Mesenchymal stem cell (in vitro differentiated cells and primary cell): ENCODE data around the gene CRYGC.
"Not testable (repeated sequence)": the region's sequence is repeated elsewhere in the genome, so short reads cannot be mapped to it uniquely, and the experiment has no call there.

ENCODE experiments used
- DNase-seq: peaks from one replicate; pipeline ENCODE4 v3.0.0-alpha.2; 2013
- H2AFZ ChIP-seq: one replicate; pipeline ENCODE4 v1.6.1; 2013; ENCODE audit warnings: low read depth, mild to moderate bottlenecking, control low read depth, inconsistent platforms, low read length, moderate library complexity
- H2AK5ac ChIP-seq: 2 replicates; pipeline ENCODE4 v1.6.1; 2013; ENCODE audit warnings: low read length, moderate library complexity, mild to moderate bottlenecking, inconsistent platforms; ENCODE audit not compliant: severe bottlenecking
- H2BK120ac ChIP-seq: one replicate; pipeline ENCODE4 v1.6.1; 2013; ENCODE audit warnings: low read depth, mild to moderate bottlenecking, inconsistent platforms, low read length, moderate library complexity
- H2BK12ac ChIP-seq, 2 experiments: one replicate each; pipeline ENCODE4 v1.6.1; 2013; ENCODE audit warnings: inconsistent platforms in 2 of 2, low read length in 2 of 2, mild to moderate bottlenecking in 2 of 2, moderate library complexity in 2 of 2, control low read depth in 1 of 2
- H2BK15ac ChIP-seq: one replicate; pipeline ENCODE4 v1.6.1; 2013; ENCODE audit warnings: mild to moderate bottlenecking, low read depth, inconsistent platforms; ENCODE audit not compliant: poor library complexity, severe bottlenecking
- H2BK5ac ChIP-seq: 2 replicates; pipeline ENCODE4 v1.6.1; 2013; ENCODE audit warnings: low read depth, mild to moderate bottlenecking, low read length, control low read depth, inconsistent platforms; ENCODE audit not compliant: poor library complexity, severe bottlenecking
- H3K14ac ChIP-seq, 2 experiments: one replicate each; pipeline ENCODE4 v1.6.1; 2013; ENCODE audit warnings: inconsistent platforms in 2 of 2, low read length in 2 of 2, control low read depth in 1 of 2, mild to moderate bottlenecking in 1 of 2, moderate library complexity in 1 of 2
- H3K18ac ChIP-seq, 2 experiments: one replicate each; pipeline ENCODE4 v1.6.1; 2013; ENCODE audit warnings: inconsistent platforms in 2 of 2, low read length in 2 of 2, control low read depth in 1 of 2, low read depth in 1 of 2, mild to moderate bottlenecking in 1 of 2
- H3K23ac ChIP-seq, 2 experiments: one replicate each; pipeline ENCODE4 v1.6.1; 2013; ENCODE audit warnings: inconsistent platforms in 2 of 2, low read length in 2 of 2, mild to moderate bottlenecking in 2 of 2, moderate library complexity in 2 of 2, control low read depth in 1 of 2
- H3K27ac ChIP-seq: 2 replicates; pipeline ENCODE4 v1.5.1; 2013; ENCODE audit warnings: mild to moderate bottlenecking, moderate library complexity, low read length, control low read depth, inconsistent platforms; ENCODE audit not compliant: poor library complexity, severe bottlenecking
- H3K27me3 ChIP-seq, 2 experiments: 2 replicates each; pipeline versions ENCODE4 v1.6.1 to v1.7.0; 2013; ENCODE audit warnings: low read length in 2 of 2, mild to moderate bottlenecking in 2 of 2, moderate library complexity in 2 of 2, control low read depth in 1 of 2, inconsistent platforms in 1 of 2; ENCODE audit not compliant: control insufficient read depth in 1 of 2, insufficient read depth in 1 of 2
- H3K36me3 ChIP-seq, 2 experiments: 2 replicates each; pipeline versions ENCODE4 v1.6.1 to v1.7.0; 2013; ENCODE audit warnings: low read length in 2 of 2, control low read depth in 1 of 2, inconsistent platforms in 1 of 2, low read depth in 1 of 2, mild to moderate bottlenecking in 1 of 2; ENCODE audit not compliant: insufficient read depth in 2 of 2, control insufficient read depth in 1 of 2
- H3K4ac ChIP-seq, 2 experiments: one replicate each; pipeline ENCODE4 v1.6.1; 2013; ENCODE audit warnings: inconsistent platforms in 2 of 2, low read length in 2 of 2, mild to moderate bottlenecking in 2 of 2, moderate library complexity in 2 of 2, control low read depth in 1 of 2, low read depth in 1 of 2
- H3K4me1 ChIP-seq: 2 replicates; pipeline ENCODE4 v1.6.1; 2013; ENCODE audit warnings: low read depth, low read length, control low read depth; ENCODE audit not compliant: control insufficient read depth, insufficient read depth
- H3K4me2 ChIP-seq: 2 replicates; pipeline ENCODE4 v1.6.1; 2013; ENCODE audit warnings: low read length, mild to moderate bottlenecking, inconsistent platforms; ENCODE audit not compliant: poor library complexity, severe bottlenecking
- H3K4me3 ChIP-seq, 2 experiments: 2 replicates each; pipeline versions ENCODE4 v1.5.1 to v1.7.0; 2013; ENCODE audit warnings: low read length in 2 of 2, mild to moderate bottlenecking in 2 of 2, control low read depth in 1 of 2, low read depth in 1 of 2; ENCODE audit not compliant: insufficient read depth in 1 of 2
- H3K79me1 ChIP-seq: replicated peaks from 2 replicates; pipeline ENCODE4 v1.6.1; 2013; ENCODE audit warnings: mild to moderate bottlenecking, control low read depth, low read length, inconsistent platforms; ENCODE audit not compliant: poor library complexity, severe bottlenecking
- H3K9ac ChIP-seq: 2 replicates; pipeline ENCODE4 v1.7.0; 2013; ENCODE audit warnings: mild to moderate bottlenecking, low read length, moderate library complexity
- H3K9me3 ChIP-seq: 2 replicates; pipeline ENCODE4 v1.7.0; 2013; ENCODE audit warnings: mild to moderate bottlenecking, low read length; ENCODE audit not compliant: control insufficient read depth
- H4K8ac ChIP-seq: one replicate; pipeline ENCODE4 v1.6.1; 2013; ENCODE audit warnings: inconsistent platforms, mild to moderate bottlenecking, low read length, moderate library complexity
- H4K91ac ChIP-seq: one replicate; pipeline ENCODE4 v1.6.1; 2013; ENCODE audit warnings: mild to moderate bottlenecking, low read length, inconsistent platforms
- WGBS: methylation state at CpG from one replicate; pipeline ENCODE4 v1.1.7; 2013; ENCODE audit warnings: mixed read lengths; 5-methylcytosine and 5-hydroxymethylcytosine counted together

Gene CRYGC

GRCh38 chr2:208098701-208099100 is 30.9 kb downstream of the CRYGC start:
- H2BK12ac ChIP-seq, H3K27ac ChIP-seq, H3K79me1 ChIP-seq: not testable (repeated sequence)

GRCh38 chr2:208098267-208098666 is 31.4 kb downstream of the CRYGC start:
- H2BK15ac ChIP-seq: no peak overlapping the region
- H3K14ac ChIP-seq: no peak overlapping the region
- H3K27ac ChIP-seq: no peak overlapping the region
- no peak overlapping the region for H3K4me3 ChIP-seq
- H3K18ac ChIP-seq: no peak overlapping the region
- H3K4me2 ChIP-seq: no peak overlapping the region
- no peaks in the 10 kb centered on the region for H3K36me3 ChIP-seq
- H3K4ac ChIP-seq: no peak overlapping the region
- H3K9ac ChIP-seq: no peak overlapping the region
- H2BK12ac ChIP-seq: no peak overlapping the region
- no peak overlapping the region for H2AFZ ChIP-seq
- H3K23ac ChIP-seq: no peak overlapping the region
- peaks cover 0 to 21% of the 10 kb centered on the region in 2 experiments for H3K27me3 ChIP-seq
- no peak overlapping the region for H2BK120ac ChIP-seq
- no peaks in the 10 kb centered on the region for H3K4me1 ChIP-seq
- no peak overlapping the region for H4K91ac ChIP-seq
- no peak overlapping the region for H4K8ac ChIP-seq
- no peak for DNase-seq
- H2BK5ac ChIP-seq: no peak overlapping the region
- H3K79me1 ChIP-seq: no peaks in the 10 kb centered on the region
- no peak overlapping the region for H2AK5ac ChIP-seq
- no peaks in the 10 kb centered on the region for H3K9me3 ChIP-seq
- 100% methylated on average over 1 of the region's 2 CpGs for WGBS

More at GRCh38 chr2:208098701-208099100, 30.9 kb downstream of the CRYGC start:
- H4K8ac ChIP-seq, H2AFZ ChIP-seq, H2AK5ac ChIP-seq, H4K91ac ChIP-seq, H3K36me3 ChIP-seq, H3K9ac ChIP-seq, H3K4me2 ChIP-seq, H2BK15ac ChIP-seq, H3K23ac ChIP-seq, H3K9me3 ChIP-seq, H3K14ac ChIP-seq, H2BK5ac ChIP-seq, H3K4me1 ChIP-seq, DNase-seq, H3K18ac ChIP-seq, H2BK120ac ChIP-seq, H3K4me3 ChIP-seq, H3K4ac ChIP-seq: not testable (repeated sequence)
- H3K27me3 ChIP-seq: peaks cover 0 to 21% of the 10 kb centered on the region in 2 experiments
- 100% methylated on average over 1 of the region's 1 CpG for WGBS

GRCh38 chr2:208097801-208098200 is 31.8 kb downstream of the CRYGC start:
- no peak overlapping the region for H3K18ac ChIP-seq
- no peaks in the 10 kb centered on the region for H3K9me3 ChIP-seq
- DNase-seq: no peak
- WGBS: 78% methylated on average over 5 of the region's 5 CpGs
- no peak overlapping the region for H2AFZ ChIP-seq
- no peak overlapping the region for H3K23ac ChIP-seq
- peaks cover 0 to 22% of the 10 kb centered on the region in 2 experiments for H3K27me3 ChIP-seq
- no peaks in the 10 kb centered on the region for H3K36me3 ChIP-seq
- H3K4me3 ChIP-seq: no peak overlapping the region
- no peak overlapping the region for H3K4me2 ChIP-seq
- no peak overlapping the region for H3K27ac ChIP-seq
- H4K8ac ChIP-seq: no peak overlapping the region
- H3K14ac ChIP-seq: no peak overlapping the region
- no peak overlapping the region for H3K9ac ChIP-seq
- no peak overlapping the region for H2BK15ac ChIP-seq
- no peak overlapping the region for H2AK5ac ChIP-seq
- no peak overlapping the region for H3K4ac ChIP-seq
- H4K91ac ChIP-seq: no peak overlapping the region
- H3K4me1 ChIP-seq: no peaks in the 10 kb centered on the region
- H2BK120ac ChIP-seq: no peak overlapping the region
- H3K79me1 ChIP-seq: no peaks in the 10 kb centered on the region
- no peak overlapping the region for H2BK12ac ChIP-seq
- no peak overlapping the region for H2BK5ac ChIP-seq

GRCh38 chr2:208097313-208097712 is 32.3 kb downstream of the CRYGC start:
- no peak overlapping the region for H3K23ac ChIP-seq
- no peak overlapping the region for H2BK5ac ChIP-seq
- no peak overlapping the region for H2AFZ ChIP-seq
- no peaks in the 10 kb centered on the region for H3K4me1 ChIP-seq
- H4K91ac ChIP-seq: no peak overlapping the region
- H3K36me3 ChIP-seq: no peaks in the 10 kb centered on the region
- no peak overlapping the region for H2BK12ac ChIP-seq
- H3K9ac ChIP-seq: no peak overlapping the region
- no peak overlapping the region for H2AK5ac ChIP-seq
- DNase-seq: no peak
- H3K4me3 ChIP-seq: no peak overlapping the region
- no peaks in the 10 kb centered on the region for H3K79me1 ChIP-seq
- H3K4me2 ChIP-seq: no peak overlapping the region
- no peak overlapping the region for H3K27ac ChIP-seq
- WGBS: 81% methylated on average over 3 of the region's 3 CpGs
- peaks cover 0 to 27% of the 10 kb centered on the region in 2 experiments for H3K27me3 ChIP-seq
- no peak overlapping the region for H2BK15ac ChIP-seq
- H2BK120ac ChIP-seq: no peak overlapping the region
- no peak overlapping the region for H4K8ac ChIP-seq
- H3K18ac ChIP-seq: no peak overlapping the region
- no peaks in the 10 kb centered on the region for H3K9me3 ChIP-seq
- no peak overlapping the region for H3K4ac ChIP-seq
- no peak overlapping the region for H3K14ac ChIP-seq
